Measurements from ENCODE around the gene UBE2E1. TPM values are rescaled to one million over a fixed set of nuclear protein-coding genes. Genes with fewer than 3 reads are reported as not detected.

Gene UBE2E1
- total RNA-seq, 4 donors from 2014 or later, result 61.6 to 88.4 (median 79.6) TPM

GRCh38 chr3:23793528-23794134 lies 12.1 kb upstream of the UBE2E1 start:
- 89% methylated on average over 4 of the region's 4 CpGs for WGBS, 2 donors
- Histone ChIP-seq H3K36me3 (no peaks in the 10 kb centered on the region), H3K27ac (no peak overlapping the region), H3K4me1 (no peaks in the 10 kb centered on the region), H3K4me3 (replicated peaks in 1 of 3) (no peak overlapping the region), H3K27me3 (no peaks in the 10 kb centered on the region), H3K9me3 (no peaks in the 10 kb centered on the region)
- TF ChIP-seq POLR2A (IDR thresholded peaks at IDR 0.05) (no peak), CTCF (IDR thresholded peaks at IDR 0.05) (no peak)
- no peak for DNase-seq
- intact Hi-C loops (cut with DNase I), result no loop called here

GRCh38 chr3:23795096-23795495 lies 10.7 kb upstream of the UBE2E1 start:
- H3K27me3 ChIP-seq, result no peaks in the 10 kb centered on the region
- no peaks in the 10 kb centered on the region for H3K36me3 ChIP-seq
- intact Hi-C loops (cut with DNase I), result no loop called here
- H3K4me1 ChIP-seq, result no peaks in the 10 kb centered on the region
- no peak overlapping the region for H3K27ac ChIP-seq
- no peak overlapping the region for H3K4me3 ChIP-seq (replicated peaks in 1 of 3)
- TF ChIP-seq CTCF (IDR thresholded peaks at IDR 0.05), result no peak
- TF ChIP-seq POLR2A (IDR thresholded peaks at IDR 0.05), result no peak
- no peak for DNase-seq
- no peaks in the 10 kb centered on the region for H3K9me3 ChIP-seq

GRCh38 chr3:23796518-23796917 lies 9.2 kb upstream of the UBE2E1 start:
- intact Hi-C loops (cut with DNase I), result no loop called here
- WGBS, 2 donors, result 69 to 94% methylated on average over 2 of the region's 2 CpGs
- Histone ChIP-seq H3K27me3 (no peaks in the 10 kb centered on the region), H3K4me3 (replicated peaks in 1 of 3) (no peak overlapping the region), H3K9me3 (no peaks in the 10 kb centered on the region), H3K36me3 (no peaks in the 10 kb centered on the region), H3K4me1 (no peaks in the 10 kb centered on the region), H3K27ac (no peak overlapping the region)
- TF ChIP-seq CTCF (IDR thresholded peaks at IDR 0.05), result no peak
- no peak for TF ChIP-seq POLR2A (IDR thresholded peaks at IDR 0.05)
- DNase-seq, result no peak

GRCh38 chr3:23797491-23797890 lies 8.3 kb upstream of the UBE2E1 start:
- Histone ChIP-seq H3K4me1 (no peaks in the 10 kb centered on the region), H3K4me3 (replicated peaks in 1 of 3) (no peak overlapping the region), H3K27ac (no peak overlapping the region), H3K27me3 (no peaks in the 10 kb centered on the region), H3K36me3 (no peaks in the 10 kb centered on the region), H3K9me3 (no peaks in the 10 kb centered on the region)
- WGBS, 2 donors, result 78 to 81% methylated on average over 4 of the region's 4 CpGs
- DNase-seq, result no peak
- TF ChIP-seq POLR2A (IDR thresholded peaks at IDR 0.05) (no peak), CTCF (IDR thresholded peaks at IDR 0.05) (no peak)
- intact Hi-C loops (cut with DNase I), result no loop called here

- intact Hi-C loops (cut with DNase I), result no loop called here
- TF ChIP-seq POLR2A (IDR thresholded peaks at IDR 0.05), result no peak
- no peak for TF ChIP-seq CTCF (IDR thresholded peaks at IDR 0.05)
- Histone ChIP-seq H3K27me3 (no peaks in the 10 kb centered on the region), H3K27ac (no peak overlapping the region), H3K36me3 (no peaks in the 10 kb centered on the region), H3K4me3 (replicated peaks in 1 of 3) (no peak overlapping the region), H3K9me3 (no peaks in the 10 kb centered on the region), H3K4me1 (no peaks in the 10 kb centered on the region)
- DNase-seq, result no peak
- 83 to 86% methylated on average over 5 of the region's 5 CpGs for WGBS, 2 donors
Measured at GRCh38 chr3:23798456-23798855, 7.3 kb upstream of the UBE2E1 start.

All from thyroid gland (tissue), 4 donors.